GM19452 (cell line): ENCODE measurements around the gene NDRG4.

Source experiments
- ATAC-seq: cut with Tn5 transposase; IDR thresholded peaks from one replicate; pipeline ENCODE4 v1.9.1; 2021; ENCODE audit not compliant: unreplicated experiment

NDRG4 gene, protein sequence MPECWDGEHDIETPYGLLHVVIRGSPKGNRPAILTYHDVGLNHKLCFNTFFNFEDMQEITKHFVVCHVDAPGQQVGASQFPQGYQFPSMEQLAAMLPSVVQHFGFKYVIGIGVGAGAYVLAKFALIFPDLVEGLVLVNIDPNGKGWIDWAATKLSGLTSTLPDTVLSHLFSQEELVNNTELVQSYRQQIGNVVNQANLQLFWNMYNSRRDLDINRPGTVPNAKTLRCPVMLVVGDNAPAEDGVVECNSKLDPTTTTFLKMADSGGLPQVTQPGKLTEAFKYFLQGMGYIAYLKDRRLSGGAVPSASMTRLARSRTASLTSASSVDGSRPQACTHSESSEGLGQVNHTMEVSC

GRCh38 chr16:58499615-58500351, at the start of gene NDRG4:
TSS of gene NDRG4 (plus strand) at chr16:58500143. CDS start at chr16:58500249, 106 bp downstream.
- no peak for ATAC-seq

DNA sequence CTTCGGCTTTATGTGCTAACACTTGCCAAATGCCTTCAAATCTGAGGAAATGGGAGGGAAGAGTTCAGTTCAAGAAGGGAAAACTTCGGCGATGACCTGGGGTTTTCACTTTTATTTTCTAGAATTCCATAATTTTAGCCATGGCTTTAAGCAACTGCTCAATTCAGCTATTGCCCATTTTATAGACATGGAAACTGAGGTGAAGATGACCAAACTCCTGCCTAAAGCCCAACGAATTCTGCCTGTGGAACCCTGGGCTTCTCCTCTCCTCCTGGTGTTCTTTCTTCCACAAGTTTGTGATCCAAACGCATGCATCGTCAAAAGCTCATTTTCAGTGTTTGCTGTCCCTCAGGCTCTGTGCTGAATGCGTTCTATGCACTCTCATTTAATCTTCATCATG, 49.4 kb upstream of the NDRG4 start:
- ATAC-seq, result no peak

DNA sequence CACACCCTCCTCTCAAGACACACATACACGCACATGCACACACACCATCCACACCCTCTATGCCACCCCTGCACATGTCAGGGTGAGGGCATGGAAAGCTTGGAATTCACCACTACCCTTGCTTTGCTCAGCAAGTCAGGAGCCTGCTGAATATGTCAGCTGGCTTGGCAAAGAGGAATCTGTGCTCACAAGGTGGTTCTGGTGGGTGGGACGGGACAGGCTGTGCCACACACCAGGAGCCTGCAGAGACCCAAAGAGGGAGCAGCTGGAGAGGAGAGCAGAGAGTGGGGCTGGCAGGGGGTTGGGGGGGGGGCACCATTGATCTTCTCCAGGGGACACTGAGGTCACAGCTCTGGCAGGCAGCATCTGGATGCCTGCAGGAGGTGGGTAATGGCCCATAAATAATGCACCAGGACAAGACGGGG, 48.7 kb upstream of the NDRG4 start:
- no peak for ATAC-seq

DNA sequence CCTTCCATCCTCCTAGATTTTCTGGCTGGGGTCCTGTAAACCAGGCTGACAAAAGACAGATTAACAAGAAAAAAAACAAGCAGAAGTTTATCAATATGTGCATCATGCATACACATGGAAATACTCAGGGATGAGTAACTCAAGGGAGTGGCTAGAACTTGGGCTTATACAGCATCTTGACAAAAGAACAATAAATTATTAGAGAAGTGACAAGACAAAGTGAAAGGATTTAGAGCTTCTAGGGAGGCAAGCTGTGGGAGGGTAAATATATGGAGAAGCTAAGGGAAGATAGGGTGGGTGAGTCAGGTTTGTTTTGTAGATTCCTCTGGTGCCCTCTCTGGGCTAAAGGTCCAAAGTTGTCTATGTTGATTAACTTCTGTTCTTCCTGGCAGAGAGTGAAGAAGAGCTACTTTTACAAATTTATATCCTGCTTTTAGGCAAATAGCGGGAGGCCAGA, 48.0 kb upstream of the NDRG4 start:
- no peak for ATAC-seq

DNA sequence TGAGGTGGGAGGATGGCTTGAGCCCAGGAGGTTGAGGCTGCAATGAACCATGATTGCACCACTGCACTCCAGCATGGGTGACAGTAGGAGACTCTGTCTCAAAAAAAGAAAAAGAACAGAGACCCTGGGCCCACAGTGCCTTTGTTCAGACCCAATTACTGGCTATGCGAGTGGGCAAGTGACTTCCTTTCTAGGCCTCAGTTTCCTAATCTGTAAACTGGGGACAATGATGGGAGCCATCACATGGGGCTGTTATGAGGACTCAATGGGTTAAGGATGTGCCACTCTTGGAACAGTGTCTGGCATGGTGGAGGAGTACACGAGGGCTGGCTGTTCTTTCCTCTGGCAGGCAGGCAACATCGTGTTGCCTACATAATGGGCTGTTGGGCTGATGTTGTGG, 47.3 kb upstream of the NDRG4 start:
- no peak for ATAC-seq

- no peak for ATAC-seq
These were observed 45.8 kb upstream of the NDRG4 start for GRCh38 chr16:58454178-58454577.

- no peak for ATAC-seq
These were observed 45.1 kb upstream of the NDRG4 start for GRCh38 chr16:58454856-58455255.

DNA sequence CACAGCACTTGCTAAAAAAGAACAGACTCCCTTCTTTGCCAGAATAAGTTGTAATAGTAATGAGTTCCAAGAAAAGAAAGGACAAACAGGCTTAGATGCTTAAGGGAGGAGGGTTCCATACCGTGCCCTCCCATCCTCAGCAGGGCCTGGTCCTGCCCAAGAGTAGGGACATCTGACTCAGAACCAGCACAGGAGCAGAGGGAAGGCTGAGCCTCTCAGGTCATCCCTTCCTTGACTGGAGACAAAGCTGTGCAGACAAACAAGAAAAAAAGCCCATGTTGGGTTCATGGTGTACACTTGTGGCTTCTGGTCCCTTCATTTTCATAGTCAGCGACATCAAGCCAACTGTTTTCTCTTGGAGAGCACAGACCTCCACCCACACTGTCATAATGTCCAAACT, 44.2 kb upstream of the NDRG4 start:
- no peak for ATAC-seq

DNA sequence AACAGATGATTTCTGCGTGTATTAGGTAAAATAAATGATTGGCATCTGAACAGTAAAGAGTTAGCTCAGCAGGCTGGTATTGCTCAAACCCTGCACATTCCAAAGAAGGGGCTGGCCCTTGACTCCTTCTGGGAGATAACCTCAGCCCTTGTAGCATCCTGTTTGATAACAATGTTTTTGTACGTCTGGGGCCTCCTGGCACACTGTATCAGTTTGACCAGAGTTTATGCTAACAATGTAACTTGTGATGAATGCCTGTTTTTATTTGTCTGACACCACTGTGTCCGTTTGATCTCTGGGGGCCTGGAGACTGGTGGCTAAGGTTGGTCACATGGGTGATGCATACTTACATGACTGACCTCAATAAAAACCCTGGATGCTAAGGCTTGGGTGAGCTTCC, 43.8 kb upstream of the NDRG4 start:
- no peak for ATAC-seq

GRCh38 chr16:58458606-58459343, 41.2 kb upstream of the NDRG4 start:
- no peak for ATAC-seq

GRCh38 chr16:58459344-58460218, 40.4 kb upstream of the NDRG4 start:
- no peak for ATAC-seq

DNA sequence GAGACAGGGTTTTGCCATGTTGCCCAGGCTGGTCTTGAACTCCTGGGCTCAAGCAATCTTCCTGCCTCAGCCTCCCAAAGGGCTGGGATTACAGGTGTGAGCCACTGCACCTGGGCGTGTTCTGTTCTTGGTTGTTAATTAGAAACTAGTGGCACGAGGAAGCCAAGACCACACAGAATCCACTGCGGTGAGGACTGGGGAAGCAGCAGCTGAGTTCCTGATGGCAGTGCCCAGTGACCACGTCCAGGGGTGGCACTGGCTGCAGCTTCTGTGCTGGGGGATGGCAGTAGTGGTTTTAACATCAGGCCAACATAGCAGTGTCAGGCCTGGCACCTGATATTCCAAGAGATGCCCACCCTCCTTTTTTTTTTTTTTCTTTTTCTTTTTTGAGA, 39.7 kb upstream of the NDRG4 start:
- ATAC-seq, result no peak

GRCh38 chr16:58461056-58461455, 38.9 kb upstream of the NDRG4 start:
- no peak for ATAC-seq

- no peak for ATAC-seq
These were observed 38.3 kb upstream of the NDRG4 start for GRCh38 chr16:58461640-58462039.

GRCh38 chr16:58462089-58462488, 37.9 kb upstream of the NDRG4 start:
- ATAC-seq, result no peak

DNA sequence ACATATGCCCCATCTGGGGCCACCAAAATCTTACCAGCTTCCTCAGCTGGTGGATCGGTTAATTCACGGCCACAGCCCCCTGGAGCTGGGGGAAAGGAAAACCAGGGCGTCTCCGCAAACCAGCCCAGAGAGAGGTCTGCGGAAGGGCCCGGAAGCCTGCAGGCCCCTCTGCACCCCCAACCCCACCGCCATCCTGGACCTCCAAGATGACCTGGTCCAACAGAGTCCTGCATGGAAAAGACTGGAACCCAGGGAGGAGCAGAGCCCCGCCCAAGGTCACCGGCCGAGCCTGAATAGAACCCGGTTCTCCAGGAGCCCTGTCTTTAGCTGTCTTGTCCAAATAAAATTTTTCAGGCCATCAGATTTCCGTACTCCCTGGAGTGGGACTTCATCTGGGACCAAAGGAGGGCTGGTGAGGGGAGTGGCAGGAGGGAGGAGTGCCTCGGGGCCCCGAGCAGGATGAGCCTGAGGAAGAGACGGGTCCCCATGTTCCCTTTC, 37.4 kb upstream of the NDRG4 start:
- ATAC-seq, result no peak

- ATAC-seq, result no peak
These were observed 36.7 kb upstream of the NDRG4 start for GRCh38 chr16:58462997-58463941.

DNA sequence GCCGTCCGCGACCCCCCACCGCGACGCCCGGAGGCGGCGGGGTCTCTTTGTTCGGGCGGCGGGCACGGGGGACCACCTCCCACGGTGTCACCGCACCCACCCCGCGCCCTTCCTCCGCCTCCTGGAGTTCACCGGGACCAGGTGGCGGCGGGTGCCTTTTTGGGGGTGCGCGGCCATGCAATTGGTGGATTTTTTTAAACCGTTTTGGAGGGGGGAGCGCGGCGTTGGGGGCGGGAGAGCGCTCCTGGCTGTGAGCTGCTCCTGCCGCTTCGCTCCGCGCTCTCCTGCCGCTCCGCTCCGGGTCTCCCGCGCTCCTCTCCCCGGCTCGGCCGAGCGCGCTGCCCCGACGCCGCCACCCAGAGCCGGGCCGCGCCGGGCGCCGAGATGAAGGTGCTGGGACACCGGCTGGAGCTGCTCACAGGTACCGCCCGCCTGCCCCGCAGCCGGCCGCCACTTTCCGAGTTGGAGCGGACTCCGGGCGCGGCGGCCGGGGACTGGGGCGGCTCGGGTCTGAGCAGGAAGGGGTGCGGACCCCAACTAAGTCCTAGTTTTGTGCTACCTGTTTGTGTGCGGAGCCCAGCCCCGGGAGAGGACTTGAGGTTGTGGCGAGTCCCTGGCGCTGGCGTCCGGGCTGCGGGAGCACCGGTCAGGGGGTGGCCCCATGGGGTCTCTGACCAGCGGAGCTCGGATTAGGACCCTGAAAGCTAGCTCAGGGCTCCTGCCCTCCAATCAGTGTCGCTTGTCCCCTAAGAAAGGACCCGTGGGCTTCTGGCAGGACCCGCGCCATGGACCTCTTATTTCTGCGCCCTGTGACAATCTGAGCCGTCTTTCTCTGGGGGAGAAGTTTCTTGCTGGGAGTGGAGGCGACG, 35.7 kb upstream of the NDRG4 start:
- no peak for ATAC-seq
